ENCODE data around the gene TEDC2.

Gene TEDC2

GRCh38 chr16:2465653-2466415 lies 5.9 kb downstream of the TEDC2 start:
- DNase-seq (ENCODE audit: low read depth in 3 of 3) = no peak

GRCh38 chr16:2466667-2467527 lies 7.0 kb downstream of the TEDC2 start:
- DNase-seq (ENCODE audit: low read depth in 3 of 3) = no peak

- DNase-seq (ENCODE audit: low read depth in 3 of 3) = no peak
Observed at GRCh38 chr16:2467528-2468232, 7.8 kb downstream of the TEDC2 start.

- DNase-seq (ENCODE audit: low read depth in 3 of 3) = no peak
Observed at GRCh38 chr16:2468233-2468724, 8.4 kb downstream of the TEDC2 start.

- DNase-seq (ENCODE audit: low read depth in 3 of 3) = no peak
Observed at GRCh38 chr16:2468725-2469398, 9.0 kb downstream of the TEDC2 start.

GRCh38 chr16:2469399-2470233 lies 9.7 kb downstream of the TEDC2 start:
- no peak for DNase-seq (ENCODE audit: low read depth in 3 of 3)

- no peak for DNase-seq (ENCODE audit: low read depth in 3 of 3)
Observed at GRCh38 chr16:2470234-2470601, 10.3 kb downstream of the TEDC2 start.

GRCh38 chr16:2470603-2471015 lies 10.7 kb downstream of the TEDC2 start:
- no peak for DNase-seq (ENCODE audit: low read depth in 3 of 3)

- no peak for DNase-seq (ENCODE audit: low read depth in 3 of 3)
Observed at GRCh38 chr16:2471016-2471652, 11.2 kb downstream of the TEDC2 start, which contains the start of gene NTN3. Gene NTN3, plus strand, starts transcription at chr16:2471297. Its CDS starts 405 bp downstream, at chr16:2471702.

GRCh38 chr16:2471653-2472487 lies 12.0 kb downstream of the TEDC2 start:
- DNase-seq (ENCODE audit: low read depth in 3 of 3) = no peak

- no peak for DNase-seq (ENCODE audit: low read depth in 3 of 3)
Observed at GRCh38 chr16:2472488-2472864, 12.6 kb downstream of the TEDC2 start.

- no peak for DNase-seq (ENCODE audit: low read depth in 3 of 3)
Observed at GRCh38 chr16:2472885-2473445, 13.1 kb downstream of the TEDC2 start.

- no peak for DNase-seq (ENCODE audit: low read depth in 3 of 3)
Observed at GRCh38 chr16:2473446-2473926, 13.6 kb downstream of the TEDC2 start.

GRCh38 chr16:2473999-2474876 lies 14.3 kb downstream of the TEDC2 start:
- peak in 2 of 3 donors; percentile 30 to 43 for DNase-seq (ENCODE audit: low read depth in 3 of 3)

GRCh38 chr16:2474877-2475412 lies 15.0 kb downstream of the TEDC2 start, which contains the start of gene TBC1D24:
Gene TBC1D24, plus strand, starts transcription at chr16:2475127. Its CDS starts 21,022 bp downstream, at chr16:2496149.
- peak; percentile 61 to 74 (median 64) for DNase-seq (ENCODE audit: low read depth in 3 of 3)

- no peak for DNase-seq (ENCODE audit: low read depth in 3 of 3)
Observed at GRCh38 chr16:2475413-2476344, 15.8 kb downstream of the TEDC2 start.
